ENCODE results near the gene MPRIP. TPM values are rescaled to one million over a fixed set of nuclear protein-coding genes. Genes with fewer than 3 reads are reported as not detected.
"Not testable (repeated sequence)": the region's sequence is repeated elsewhere in the genome, so short reads cannot be mapped to it uniquely, and the experiment has no call there.

The MPRIP gene
- total RNA-seq, 1 experiment from 2014 or later: 135 TPM

GRCh38 chr17:17144916-17145665 lies 102.8 kb downstream of the MPRIP start:
- DNase-seq (ENCODE audit: low read depth): no peak

- no peak for DNase-seq (ENCODE audit: low read depth)
Measured at GRCh38 chr17:17146786-17147406, 104.6 kb downstream of the MPRIP start.

GRCh38 chr17:17147821-17148220 lies 105.6 kb downstream of the MPRIP start:
- peak; percentile 36 for DNase-seq (ENCODE audit: low read depth)

GRCh38 chr17:17149520-17150447 lies 107.5 kb downstream of the MPRIP start:
- no peak for DNase-seq (ENCODE audit: low read depth)

GRCh38 chr17:17150448-17150800 lies 108.2 kb downstream of the MPRIP start:
- no peak for DNase-seq (ENCODE audit: low read depth)

GRCh38 chr17:17151055-17151454 lies 108.8 kb downstream of the MPRIP start:
- peak; percentile 90 for DNase-seq (ENCODE audit: low read depth)

GRCh38 chr17:17151541-17151940 lies 109.3 kb downstream of the MPRIP start:
- DNase-seq (ENCODE audit: low read depth): peak; percentile 93

GRCh38 chr17:17151962-17152361 lies 109.7 kb downstream of the MPRIP start:
- DNase-seq (ENCODE audit: low read depth): peak; percentile 98

- peak; percentile 70 for DNase-seq (ENCODE audit: low read depth)
Measured at GRCh38 chr17:17152385-17152784, 110.1 kb downstream of the MPRIP start.

- DNase-seq (ENCODE audit: low read depth): peak; percentile 36
Measured at GRCh38 chr17:17153071-17153470, 110.8 kb downstream of the MPRIP start.

GRCh38 chr17:17153709-17154108 lies 111.5 kb downstream of the MPRIP start:
- DNase-seq (ENCODE audit: low read depth): no peak

- DNase-seq (ENCODE audit: low read depth): no peak
Measured at GRCh38 chr17:17154556-17154955, 112.3 kb downstream of the MPRIP start.

- no peak for DNase-seq (ENCODE audit: low read depth)
Measured at GRCh38 chr17:17154981-17155380, 112.7 kb downstream of the MPRIP start.

GRCh38 chr17:17155568-17155967 lies 113.3 kb downstream of the MPRIP start:
- peak; percentile 29 for DNase-seq (ENCODE audit: low read depth)

GRCh38 chr17:17156107-17156506 lies 113.8 kb downstream of the MPRIP start:
- peak; percentile 59 for DNase-seq (ENCODE audit: low read depth)

GRCh38 chr17:17156511-17156910 lies 114.3 kb downstream of the MPRIP start:
- DNase-seq (ENCODE audit: low read depth): peak; percentile 52

- no peak for DNase-seq (ENCODE audit: low read depth)
Measured at GRCh38 chr17:17157041-17157440, 114.8 kb downstream of the MPRIP start.

GRCh38 chr17:17158506-17158905 lies 116.2 kb downstream of the MPRIP start:
- not testable (repeated sequence) for DNase-seq (ENCODE audit: low read depth)

- no peak for DNase-seq (ENCODE audit: low read depth)
Measured at GRCh38 chr17:17159571-17159970, 117.3 kb downstream of the MPRIP start.

GRCh38 chr17:17161121-17161520 lies 118.9 kb downstream of the MPRIP start:
- no peak for DNase-seq (ENCODE audit: low read depth)

GRCh38 chr17:17161759-17162158 lies 119.5 kb downstream of the MPRIP start:
- DNase-seq (ENCODE audit: low read depth): no peak

GRCh38 chr17:17164156-17164555 lies 121.9 kb downstream of the MPRIP start:
- no peak for DNase-seq (ENCODE audit: low read depth)
